CD4-positive, alpha-beta T cell treated with Interleukin-6 at 100 ng/mL for 8 hours (primary cell): ENCODE data around the gene POLD2.

Experiments used
- DNase-seq: peaks from one replicate; pipeline ENCODE4 v3.0.0-alpha.2; 2020; ENCODE audit warnings: mixed read lengths, low spot score

POLD2 gene

GRCh38 chr7:44101966-44102845, 21.1 kb downstream of the POLD2 start:
- DNase-seq: no peak

- no peak for DNase-seq
Measured at GRCh38 chr7:44101303-44101965, 21.9 kb downstream of the POLD2 start.

- DNase-seq: no peak
Measured at GRCh38 chr7:44100458-44101302, 22.7 kb downstream of the POLD2 start.

- DNase-seq: no peak
Measured at GRCh38 chr7:44099669-44100068, 23.7 kb downstream of the POLD2 start.

- DNase-seq: no peak
Measured at GRCh38 chr7:44098092-44099068, 25.0 kb downstream of the POLD2 start.

- no peak for DNase-seq
Measured at GRCh38 chr7:44097064-44097932, 26.1 kb downstream of the POLD2 start.

GRCh38 chr7:44096326-44096881, 26.9 kb downstream of the POLD2 start:
- no peak for DNase-seq

- DNase-seq: no peak
Measured at GRCh38 chr7:44095781-44096180, 27.6 kb downstream of the POLD2 start.

GRCh38 chr7:44094883-44095592, 28.3 kb downstream of the POLD2 start:
- DNase-seq: no peak

GRCh38 chr7:44094365-44094764, 29.0 kb downstream of the POLD2 start:
- DNase-seq: no peak

GRCh38 chr7:44093102-44093641, 30.2 kb downstream of the POLD2 start:
- DNase-seq: no peak

- no peak for DNase-seq
Measured at GRCh38 chr7:44087911-44088838, 35.2 kb downstream of the POLD2 start.

GRCh38 chr7:44086627-44087026, 36.7 kb downstream of the POLD2 start:
- no peak for DNase-seq

GRCh38 chr7:44085546-44085945, 37.8 kb downstream of the POLD2 start:
- no peak for DNase-seq

- DNase-seq: no peak
Measured at GRCh38 chr7:44084701-44085100, 38.6 kb downstream of the POLD2 start.

- DNase-seq: no peak
Measured at GRCh38 chr7:44083796-44084195, 39.6 kb downstream of the POLD2 start.

GRCh38 chr7:44082541-44083207, 40.7 kb downstream of the POLD2 start:
- peak; percentile 100 for DNase-seq
